NCI-H1417 (cell line): ENCODE results near the gene KRTAP6-1.

Experiments
- DNase-seq, 3 experiments: peaks; one replicate each; lab custom pipeline; 2025; lab: John Stamatoyannopoulos, UW

KRTAP6-1 gene, protein sequence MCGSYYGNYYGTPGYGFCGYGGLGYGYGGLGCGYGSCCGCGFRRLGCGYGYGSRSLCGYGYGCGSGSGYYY

DNA sequence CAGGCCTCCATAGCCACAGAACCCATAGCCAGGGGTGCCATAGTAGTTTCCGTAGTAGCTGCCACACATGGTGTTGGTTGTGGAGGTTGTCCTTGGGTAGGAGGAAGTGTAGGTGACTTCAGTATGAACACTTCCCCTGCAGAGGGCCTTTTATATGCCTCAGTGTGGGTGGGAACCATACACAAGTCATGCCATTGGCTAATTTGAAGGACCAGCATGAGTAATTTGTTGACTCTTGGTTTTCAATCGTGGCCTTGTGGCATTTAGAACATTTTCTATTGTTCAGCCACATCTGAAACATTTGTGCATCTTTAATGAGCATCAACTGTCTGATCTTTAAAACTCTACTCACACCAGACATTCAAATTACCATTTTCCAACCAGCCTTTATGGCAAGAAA lies at the start of gene KRTAP6-1:
Gene KRTAP6-1 (minus strand): TSS at position 95 of the 400 bp plus-strand sequence. CDS start 26 bp downstream, at position 69.
- no peak for DNase-seq

DNA sequence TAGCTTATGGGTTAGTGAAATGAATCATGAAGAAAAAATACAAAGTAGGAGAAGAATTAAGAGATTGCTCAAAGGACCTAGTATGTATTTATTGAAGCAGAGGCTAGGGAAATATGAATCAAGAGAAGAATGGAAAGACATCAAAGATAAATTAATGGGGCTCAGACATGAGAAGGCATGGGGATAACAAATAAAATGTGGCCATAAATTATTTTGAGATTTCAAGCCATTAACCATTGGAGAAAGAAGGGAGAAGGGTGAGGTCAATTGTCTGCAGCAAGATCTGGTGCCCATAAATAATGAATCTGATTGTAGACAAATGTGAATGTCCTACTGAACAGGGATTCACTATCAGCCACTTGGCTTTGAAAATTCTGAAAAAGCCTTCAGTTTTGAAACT lies 39.2 kb upstream of the KRTAP6-1 start:
- peak in 1 of 3 experiments; percentile 17 for DNase-seq

DNA sequence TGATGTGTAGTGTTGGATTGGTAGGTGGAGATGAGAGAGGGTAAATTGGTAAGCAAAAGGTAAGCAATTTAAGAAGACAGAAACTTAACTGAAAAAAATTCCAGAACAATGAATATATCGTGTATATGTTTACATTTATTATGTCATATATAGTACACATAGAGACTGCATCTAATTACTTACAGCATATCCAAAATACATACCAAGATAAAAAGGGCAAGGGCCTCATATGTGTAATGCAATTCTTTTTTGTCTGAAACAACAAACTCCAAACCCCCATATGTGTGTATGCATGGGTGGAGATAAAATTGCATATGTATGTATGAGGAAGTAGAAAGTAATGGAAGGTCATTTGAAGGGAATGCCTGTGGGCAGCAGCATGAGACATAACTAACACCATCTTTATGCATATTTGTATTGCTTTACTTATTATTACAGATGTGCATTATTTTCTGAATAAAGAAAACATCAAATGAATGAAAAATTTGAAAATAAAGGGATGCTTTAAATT lies 33.2 kb upstream of the KRTAP6-1 start:
- no peak for DNase-seq

DNA sequence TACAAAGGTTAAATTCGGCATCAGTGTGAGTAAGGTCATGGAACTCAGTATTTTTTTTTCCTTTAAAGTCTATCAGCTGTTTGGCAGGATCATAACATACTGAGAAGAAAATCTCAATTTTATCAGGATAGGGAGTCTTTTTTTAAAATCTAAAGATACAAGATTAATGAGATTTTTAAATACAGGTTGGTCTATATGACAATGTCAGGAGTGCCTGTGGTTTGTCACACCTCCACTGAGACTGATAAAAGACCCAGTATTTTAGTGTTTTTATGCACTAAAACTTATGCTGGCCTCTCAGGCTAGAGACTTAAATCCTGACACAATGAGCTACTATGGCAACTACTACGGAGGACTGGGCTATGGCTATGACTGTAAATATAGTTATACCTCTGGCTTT lies 28.8 kb upstream of the KRTAP6-1 start, which contains the start of gene KRTAP20-3:
Gene KRTAP20-3 (plus strand): TSS at position 301 of the 400 bp plus-strand sequence.
- no peak for DNase-seq

DNA sequence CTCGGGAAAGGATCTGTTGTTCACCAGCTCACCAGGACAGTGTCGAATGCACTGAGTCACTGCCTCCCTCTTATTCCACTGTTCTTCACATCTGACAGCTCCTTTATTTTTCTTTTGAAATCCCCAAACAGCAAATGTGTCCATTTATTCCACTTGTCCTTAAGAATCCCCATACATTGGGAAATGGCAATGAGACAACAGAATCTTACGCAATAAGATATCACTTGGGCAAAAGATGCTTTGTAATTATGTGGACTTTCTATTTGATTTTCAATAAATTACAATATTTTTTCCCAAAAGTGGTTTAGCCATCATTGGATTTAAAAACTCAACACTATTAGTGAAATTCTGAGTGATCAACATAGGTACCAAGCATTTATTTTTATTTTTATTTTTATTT lies 25.0 kb upstream of the KRTAP6-1 start:
- DNase-seq = no peak

DNA sequence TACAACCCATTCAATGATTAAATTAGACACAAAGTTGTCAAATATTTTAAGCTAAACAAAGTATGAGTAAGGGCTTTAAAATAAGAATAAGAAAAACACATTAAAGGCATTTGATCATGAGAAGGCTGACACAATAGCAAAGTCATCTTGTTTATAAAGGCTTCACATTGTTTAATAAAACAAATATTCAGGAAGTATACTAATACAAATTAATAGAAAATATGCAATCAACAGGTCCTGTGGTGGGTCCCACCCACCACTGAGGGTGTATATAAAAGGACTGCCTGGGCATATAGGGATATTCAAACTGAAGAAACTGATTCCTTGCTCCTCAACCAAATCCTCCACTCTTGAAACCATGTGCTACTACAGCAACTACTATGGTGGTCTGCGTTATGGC lies 21.2 kb upstream of the KRTAP6-1 start, which contains the start of gene KRTAP20-2:
Gene KRTAP20-2 (plus strand): TSS at position 301 of the 400 bp plus-strand sequence. CDS start 58 bp downstream, at position 359.
- no peak for DNase-seq

DNA sequence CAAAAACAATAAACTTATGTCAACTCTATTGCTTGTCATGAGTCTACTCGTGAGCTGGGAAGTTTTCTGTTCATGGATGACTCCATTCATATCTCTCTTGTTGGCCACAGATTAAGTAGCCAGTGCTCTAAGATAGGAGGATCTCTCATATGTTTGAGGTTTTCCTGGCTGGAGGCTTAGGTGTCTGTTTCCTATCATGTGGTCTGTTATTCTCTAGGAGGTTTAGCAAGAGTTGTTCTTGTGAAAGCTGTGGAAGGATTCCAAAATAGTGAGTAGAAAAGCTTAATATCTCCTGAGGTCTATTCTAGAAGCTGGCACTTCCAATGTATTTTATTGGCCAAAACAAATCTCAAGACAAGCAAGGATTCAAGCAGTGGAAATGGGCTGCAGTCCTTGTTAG lies 15.5 kb upstream of the KRTAP6-1 start:
- no peak for DNase-seq

DNA sequence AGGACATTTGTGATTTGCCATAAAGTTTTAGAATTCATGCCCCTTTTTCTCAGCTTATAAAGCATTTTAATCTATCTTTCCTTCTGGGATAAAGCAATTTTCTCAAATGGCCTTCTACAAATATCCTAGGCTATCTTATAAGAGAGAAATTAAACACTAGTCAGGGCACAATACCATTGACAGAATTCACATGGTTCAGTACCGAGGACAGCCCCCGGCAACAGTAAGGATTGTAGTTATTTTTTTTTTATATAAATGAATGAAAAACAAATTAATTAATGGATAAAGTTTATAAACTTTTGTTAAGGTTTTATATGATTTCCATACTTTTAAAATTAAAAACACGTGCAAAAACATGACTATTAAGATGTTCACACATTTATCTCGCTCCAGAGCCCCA lies 14.4 kb upstream of the KRTAP6-1 start:
- DNase-seq = no peak

DNA sequence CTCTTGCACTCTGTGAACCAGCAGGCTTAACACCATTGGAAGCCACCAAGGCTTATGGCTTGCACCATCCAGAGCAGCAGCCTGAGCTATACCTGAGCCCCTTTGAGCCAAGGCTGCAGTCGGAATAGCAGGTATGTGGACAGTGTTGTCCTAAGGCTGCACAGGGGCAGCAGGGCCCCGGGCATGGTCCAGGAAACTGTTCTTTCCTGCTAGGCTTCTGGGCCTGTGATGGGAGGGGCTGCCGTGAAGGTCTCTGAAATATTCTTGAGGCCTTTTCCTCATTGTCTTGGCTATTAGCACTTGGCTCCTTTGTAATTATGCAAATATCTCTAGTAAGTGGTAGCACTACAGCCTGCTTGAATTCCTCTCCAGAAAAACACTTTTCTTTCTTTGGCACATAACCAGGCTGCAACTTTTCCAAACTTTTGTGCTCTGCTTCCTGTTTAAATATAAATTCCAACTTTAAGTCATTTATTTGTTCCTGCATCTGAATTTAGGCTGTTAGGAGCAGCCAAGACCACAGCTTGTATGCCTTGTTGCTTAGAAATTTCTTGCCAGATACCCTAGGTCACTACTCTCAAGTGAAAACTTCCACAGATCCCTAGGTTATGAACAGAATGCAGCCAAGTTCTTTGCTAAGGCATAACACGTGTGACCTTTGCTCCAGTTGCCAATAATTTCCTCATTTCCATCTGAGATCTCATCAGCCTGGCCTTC lies 11.9 kb upstream of the KRTAP6-1 start:
- DNase-seq = no peak

DNA sequence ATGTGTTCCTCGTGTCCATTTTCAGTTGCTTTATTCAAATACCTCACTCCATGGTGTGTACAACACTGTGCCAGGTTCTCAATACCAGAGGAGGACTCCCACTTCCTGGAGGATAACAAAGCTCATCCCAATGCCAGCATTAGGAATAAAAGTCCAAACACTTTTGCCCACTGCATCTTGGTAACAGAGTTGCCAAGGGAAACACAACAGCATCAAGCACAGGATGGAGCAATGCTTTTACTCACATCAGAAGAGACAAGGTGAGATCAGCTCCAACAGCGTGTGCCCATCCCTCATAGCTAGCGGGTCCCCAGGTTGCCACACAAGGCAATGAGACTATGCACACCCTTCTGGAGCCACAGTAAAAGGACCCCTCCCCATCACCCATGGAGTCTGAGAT lies 9.6 kb upstream of the KRTAP6-1 start:
- DNase-seq = no peak

DNA sequence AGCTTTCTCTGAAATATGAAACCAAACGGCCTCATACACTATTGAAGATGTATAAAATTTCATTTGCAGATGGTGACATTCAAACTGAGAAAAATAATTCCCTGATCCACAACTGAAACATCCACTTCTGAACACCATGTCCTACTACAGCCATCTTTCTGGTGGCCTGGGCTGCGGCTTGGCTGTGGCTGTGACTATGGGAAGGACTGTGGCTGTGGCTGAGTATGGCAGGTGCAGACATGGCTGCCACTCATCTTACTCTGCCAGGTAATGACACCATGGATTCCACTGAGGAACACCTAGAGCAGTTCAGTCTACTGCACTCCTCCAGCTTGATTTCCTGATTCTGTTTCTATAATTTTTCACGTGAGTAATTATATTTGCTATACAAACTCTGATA lies 6.8 kb upstream of the KRTAP6-1 start, which contains the start of gene KRTAP20-4:
Gene KRTAP20-4 (plus strand): TSS at position 106 of the 400 bp plus-strand sequence.
- no peak for DNase-seq

DNA sequence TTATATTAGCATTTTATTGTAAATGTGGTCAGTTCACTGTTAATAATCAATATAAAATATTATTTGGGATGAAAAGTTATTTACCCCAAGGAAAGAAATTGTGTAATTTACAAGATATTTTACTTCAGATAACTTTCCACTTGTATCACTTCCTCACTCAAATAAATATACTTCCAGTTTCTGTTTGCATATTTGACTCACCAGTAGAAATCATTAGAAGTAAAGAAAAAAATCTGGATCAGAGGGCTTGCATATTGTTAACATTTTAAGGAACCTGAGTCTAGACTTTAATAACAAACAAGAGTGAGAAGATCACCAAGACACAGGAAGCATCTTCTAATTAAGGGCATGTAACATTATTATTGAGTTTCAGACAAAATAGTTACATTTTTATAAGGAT lies 6.3 kb upstream of the KRTAP6-1 start:
- DNase-seq = no peak

DNA sequence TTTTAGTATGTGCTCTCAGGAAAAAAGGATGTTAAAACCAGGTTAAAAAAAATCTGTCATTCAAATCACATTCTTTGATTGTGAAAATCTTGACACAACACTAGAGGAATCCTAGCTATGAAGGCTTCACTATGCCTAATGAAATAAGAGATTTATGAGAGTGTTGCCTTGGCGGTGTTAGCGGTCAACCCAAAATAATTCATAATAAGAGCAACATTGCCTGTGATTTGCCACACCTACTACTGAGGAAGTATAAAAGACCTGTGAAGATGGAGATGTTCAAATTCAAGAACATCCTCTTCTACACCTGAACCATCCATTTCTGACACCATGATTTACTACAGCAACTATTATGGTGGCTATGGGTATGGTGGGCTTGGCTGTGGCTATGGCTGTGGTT lies 2.4 kb upstream of the KRTAP6-1 start, which contains the start of gene KRTAP20-1:
Gene KRTAP20-1 (plus strand): TSS at position 301 of the 400 bp plus-strand sequence. CDS start 30 bp downstream, at position 331.
- DNase-seq = no peak

DNA sequence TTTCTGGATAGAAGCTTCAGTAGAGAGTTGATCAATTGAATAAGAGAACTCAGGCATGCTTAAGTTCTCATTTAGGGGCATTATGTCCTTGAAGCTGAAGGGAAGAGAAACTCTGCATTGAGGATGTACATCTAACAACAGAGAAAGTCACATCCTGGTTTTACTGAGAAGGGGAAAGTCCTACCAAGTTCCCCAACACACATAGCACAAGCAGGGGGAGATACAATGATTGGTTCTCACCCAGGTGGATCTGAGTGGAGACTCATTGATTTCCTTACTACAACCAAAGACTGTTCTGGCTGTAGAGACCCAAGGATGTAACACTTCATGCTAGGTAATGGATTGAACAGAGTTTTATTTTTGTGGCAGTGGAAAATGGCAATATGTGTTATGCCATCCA lies 1.5 kb upstream of the KRTAP6-1 start:
- DNase-seq = no peak

DNA sequence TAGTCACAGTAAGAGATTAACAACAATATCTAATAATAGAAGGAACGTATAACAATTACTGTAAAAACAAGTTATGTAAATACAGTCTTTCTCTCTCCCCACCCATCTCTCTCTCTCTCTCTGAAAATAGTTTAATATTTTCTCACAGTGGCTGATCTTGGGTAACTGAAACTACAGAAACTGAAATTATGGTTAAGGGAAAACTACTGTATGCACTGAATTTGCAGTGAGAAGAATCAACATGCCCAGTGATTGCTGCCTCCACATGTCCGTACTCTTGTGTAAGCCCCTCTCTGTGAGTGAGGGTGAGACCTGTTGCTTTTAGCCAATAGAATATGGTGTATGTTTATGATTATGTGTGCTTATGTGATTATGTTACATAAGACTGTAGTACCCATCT lies 1.6 kb downstream of the KRTAP6-1 start:
- no peak for DNase-seq

DNA sequence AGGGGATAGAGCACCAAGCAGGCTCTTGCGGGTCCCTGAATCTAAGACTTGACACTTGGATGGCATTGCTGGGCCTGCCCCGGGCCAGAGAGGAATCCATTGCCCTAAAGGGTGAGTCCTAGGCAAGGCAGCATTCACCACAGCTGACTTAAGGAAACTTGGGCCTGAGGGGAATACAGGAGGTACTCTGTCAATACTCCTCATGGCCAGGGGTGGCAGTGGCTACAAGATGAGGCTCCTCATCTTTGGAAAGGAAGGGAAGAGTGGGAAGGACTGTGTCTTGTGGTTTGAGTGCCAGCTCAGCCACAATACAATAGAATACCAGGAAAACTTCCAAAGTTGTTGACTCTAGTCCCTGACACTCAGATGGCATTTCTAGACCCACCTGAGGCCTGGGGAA lies 7.8 kb downstream of the KRTAP6-1 start:
- no peak for DNase-seq

DNA sequence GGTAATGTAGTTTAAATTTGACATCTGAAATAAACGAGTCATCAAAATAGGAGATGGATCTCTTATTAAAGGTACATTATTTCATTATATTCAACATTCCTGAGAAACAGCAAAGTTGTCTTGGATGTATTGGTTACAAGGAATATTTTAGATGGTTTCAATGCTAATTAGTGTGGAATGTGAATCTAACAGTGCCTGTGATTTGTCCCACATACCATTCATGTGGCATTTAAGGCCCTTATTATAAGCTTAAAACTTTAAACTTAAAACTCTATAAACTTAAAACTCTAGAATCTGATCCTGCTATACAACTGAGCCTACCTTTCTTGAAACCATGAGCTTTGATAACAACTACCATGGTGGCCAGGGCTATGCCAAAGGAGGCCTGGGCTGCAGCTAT lies 12.9 kb downstream of the KRTAP6-1 start, which contains the start of gene KRTAP22-1:
Gene KRTAP22-1 (plus strand): TSS at position 301 of the 400 bp plus-strand sequence.
- DNase-seq = no peak

DNA sequence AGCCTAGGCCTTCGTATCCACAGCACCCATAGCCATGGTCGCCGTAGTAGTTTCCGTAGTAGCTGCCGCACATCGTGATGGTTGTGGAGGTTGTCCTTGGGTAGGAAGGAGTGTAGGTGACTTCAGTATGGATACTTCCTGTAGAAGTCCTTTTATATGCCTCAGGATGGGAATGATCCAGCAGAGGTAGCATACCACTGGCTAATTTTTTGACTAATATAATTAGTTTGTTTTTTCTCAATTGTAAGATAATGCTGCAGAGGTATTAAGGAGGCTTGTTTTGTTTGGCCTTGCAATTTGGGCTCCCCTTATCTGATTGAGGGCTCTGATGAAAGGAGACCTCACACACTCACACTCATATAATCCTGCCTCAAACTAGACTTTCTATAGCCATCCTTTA lies 14.9 kb downstream of the KRTAP6-1 start, which contains the start of gene KRTAP6-2:
Gene KRTAP6-2 (minus strand): TSS at position 101 of the 400 bp plus-strand sequence. CDS start 28 bp downstream, at position 73.
- DNase-seq = no peak

DNA sequence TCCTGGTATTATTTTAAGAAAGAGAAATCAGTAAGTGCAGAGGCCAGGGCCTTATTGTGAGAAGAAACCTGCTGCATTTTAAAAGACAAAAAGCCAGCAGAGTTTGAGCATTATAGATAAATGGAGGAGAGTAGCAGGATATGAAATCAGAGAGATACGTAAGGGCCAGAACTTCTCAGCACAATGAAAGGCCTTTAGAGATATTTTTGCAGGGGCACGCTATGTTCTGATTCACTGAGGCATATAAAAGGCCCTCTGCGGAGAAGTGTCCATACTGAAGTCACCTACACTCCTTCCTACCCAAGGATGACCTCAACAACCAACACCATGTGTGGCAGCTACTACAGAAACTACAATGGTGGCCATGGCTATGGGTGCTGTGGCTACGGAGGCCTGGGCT lies 21.6 kb downstream of the KRTAP6-1 start, which contains the start of gene KRTAP6-3:
Gene KRTAP6-3 (plus strand): TSS at position 301 of the 400 bp plus-strand sequence. CDS start 6 bp downstream, at position 307.
- DNase-seq = no peak

DNA sequence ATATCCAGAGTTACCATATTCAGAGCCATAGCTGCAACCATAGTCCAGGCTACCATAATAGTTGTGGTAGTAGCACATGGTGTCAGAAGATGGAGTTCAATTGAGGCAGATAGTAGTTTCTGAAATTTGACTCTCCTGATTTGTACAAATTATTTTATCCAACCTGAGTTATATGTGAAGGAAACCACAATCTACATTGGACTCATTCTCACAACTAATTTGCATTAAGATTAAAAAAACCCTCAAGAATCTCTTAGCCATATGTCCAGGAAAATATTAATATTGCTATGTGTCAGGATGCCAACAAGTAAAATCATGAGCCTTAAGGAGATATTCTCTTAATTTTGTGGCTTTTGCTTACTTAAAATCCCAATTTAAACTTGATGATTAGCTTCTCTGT lies 23.4 kb downstream of the KRTAP6-1 start, which contains the start of gene KRTAP22-2:
Gene KRTAP22-2 (minus strand): TSS at position 101 of the 400 bp plus-strand sequence.
- DNase-seq = no peak

DNA sequence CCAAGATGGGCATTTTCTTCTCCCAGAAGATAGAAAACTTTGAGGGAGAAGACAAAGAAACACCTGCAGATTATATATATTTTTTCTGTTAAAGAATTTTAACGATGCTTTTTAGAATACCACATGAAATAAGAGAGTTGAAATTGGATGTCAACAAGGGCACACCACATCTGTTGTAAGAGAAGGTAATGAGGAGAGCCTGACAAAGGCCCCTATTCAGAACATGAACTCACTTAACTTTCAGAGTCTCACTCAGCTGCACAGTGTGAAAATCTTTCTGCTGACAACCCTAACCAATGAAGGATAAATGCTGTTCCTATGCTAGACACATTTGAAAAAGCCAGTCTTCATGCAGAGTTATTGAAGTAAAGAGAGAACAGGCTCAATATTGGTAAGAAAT lies 30.9 kb downstream of the KRTAP6-1 start:
- no peak for DNase-seq

DNA sequence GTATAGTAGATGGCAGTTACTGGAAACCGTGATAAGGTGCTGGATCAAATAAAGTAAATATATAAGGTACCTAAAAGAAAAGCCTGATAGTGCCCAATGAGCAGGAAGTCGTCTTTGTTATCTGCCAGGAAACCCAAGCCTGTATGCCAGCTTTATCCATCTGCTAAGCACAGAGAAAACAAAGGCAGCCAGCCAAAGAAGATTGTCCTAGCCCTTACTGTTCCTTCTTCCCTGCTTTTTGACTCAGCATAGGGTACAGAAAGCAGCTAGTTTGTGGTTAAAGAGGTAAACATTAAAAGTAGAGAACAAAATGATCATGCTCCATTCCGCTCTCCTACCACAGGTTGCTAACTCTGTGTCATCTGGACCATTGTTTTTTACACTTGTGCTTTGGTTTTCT lies 33.6 kb downstream of the KRTAP6-1 start:
- DNase-seq = no peak

DNA sequence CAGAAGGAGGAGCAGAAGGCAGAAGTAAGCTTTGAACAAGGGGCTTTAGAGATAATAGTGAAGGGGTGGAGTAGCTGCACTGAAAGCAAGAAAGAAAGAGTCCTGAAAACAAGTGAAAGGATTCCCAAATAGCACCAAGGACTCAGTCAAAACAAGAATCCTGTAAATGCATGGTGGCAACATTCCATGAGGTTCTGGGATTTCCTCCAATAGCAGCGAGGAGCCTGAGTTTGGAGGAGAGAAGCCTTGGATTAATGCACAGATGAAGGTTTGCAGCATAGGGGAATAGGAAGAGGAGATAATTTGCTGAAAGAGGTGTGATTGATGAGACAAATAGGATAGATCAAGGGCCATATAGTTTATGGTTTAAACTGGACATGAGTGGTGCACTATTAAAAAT lies 34.4 kb downstream of the KRTAP6-1 start:
- DNase-seq = no peak
